H1 (cell line): ENCODE results near the gene ZBTB16. TPM values are rescaled to one million over a fixed set of nuclear protein-coding genes. Genes with fewer than 3 reads are reported as not detected.

ENCODE experiments used
- ASH2L ChIP-seq: fragments of 200-600, 300-600 bp; sonication (generic); IDR thresholded peaks from one replicate; pipeline ENCODE4 v1.7.1; 2017; ENCODE audit warnings: low read length
- BCL11A ChIP-seq, 2 experiments: IDR thresholded peaks; one replicate each; pipeline ENCODE4 v1.6.1; 2011; ENCODE audit warnings: low read depth in 2 of 2, low read length in 2 of 2, mild to moderate bottlenecking in 2 of 2
- CHD7 ChIP-seq: fragments of 300-600 bp; sonication (generic); IDR thresholded peaks from 2 replicates; pipeline ENCODE4 v1.7.1; 2012; ENCODE audit warnings: low read length, moderate library complexity, mild to moderate bottlenecking, inconsistent platforms; ENCODE audit not compliant: insufficient replicate concordance
- EGR1 ChIP-seq: IDR thresholded peaks from 2 replicates; pipeline ENCODE4 v1.6.1; 2011; ENCODE audit warnings: low read depth, low read length, borderline replicate concordance
- RAD21 ChIP-seq, 2 experiments: IDR thresholded peaks in 1 of 2; conservative IDR thresholded peaks in 1 of 2; 2 replicates each; pipeline ENCODE4 v1.6.1; 2011; ENCODE audit warnings: low read depth in 2 of 2, low read length in 2 of 2, improper control_type of control experiment in 1 of 2, inconsistent platforms in 1 of 2, mild to moderate bottlenecking in 1 of 2, moderate library complexity in 1 of 2
- RFX5 ChIP-seq: IDR thresholded peaks from 2 replicates; pipeline ENCODE4 v1.6.1; 2011; ENCODE audit warnings: low read depth, low read length, improper control_type of control experiment, borderline replicate concordance
- SP1 ChIP-seq: IDR thresholded peaks from 2 replicates; pipeline ENCODE4 v1.6.1; 2011; ENCODE audit warnings: low read depth, low read length
- TBP ChIP-seq: IDR thresholded peaks from 2 replicates; pipeline ENCODE4 v1.6.1; 2011; ENCODE audit warnings: low read depth, low read length, improper control_type of control experiment
- TCF12 ChIP-seq: IDR thresholded peaks from 2 replicates; pipeline ENCODE4 v1.6.1; 2011; ENCODE audit warnings: low read depth, mild to moderate bottlenecking, low read length
- polyA plus RNA-seq, 7 experiments: library from polyadenylated mRNA; depleted of rRNA in 3 of 7; stranded (reverse) in 5 of 7; unstranded in 2 of 7; fragments of >200 nt in 5 of 7; fragments of 200-250 nt in 2 of 7; gene quantifications; 1 replicate in 5 of 7; 2 replicates in 1 of 7; 4 replicates in 1 of 7; pipeline versions ENCODE4 v1.2.1 to v1.2.3, GENCODE V29; 2011 to 2013; ENCODE audit warnings: missing spikeins in 2 of 7, mixed read lengths in 2 of 7
- total RNA-seq: library from RNA; stranded (reverse); fragmentation: NEBNext Ultra II Directional; extraction: Animal tissue kit (Norgen Biotek cat#: 25700); gene quantifications from 2 replicates; pipeline ENCODE4 v1.2.1, GENCODE V29; 2021

Gene ZBTB16
- total and polyA plus RNA-seq, 2 of the 8 experiments (the other 6 are each of a cell fraction or from before 2014, with no cell fraction given) = 0.12 to 0.61 TPM

- TF ChIP-seq CHD7 (no peak), EGR1 (no peak), TCF12 (no peak), RFX5 (no peak), TBP (no peak), SP1 (no peak), RAD21 (IDR thresholded peaks at IDR 0.05 in 1 of 2, conservative IDR thresholded peaks at IDR 0.05 in 1 of 2; ENCODE audit: low read depth in 2 of 2, low read length in 2 of 2) (no peak), ASH2L (no peak), BCL11A (IDR thresholded peaks at IDR 0.05; ENCODE audit: low read depth in 2 of 2, low read length in 2 of 2) (no peak)
Observed at GRCh38 chr11:114110952-114111947, 51.7 kb downstream of the ZBTB16 start (continued).
